Thyroid gland (tissue), 4 donors: ENCODE data around the gene MAN2C1.
A peak's percentile ranks its signal among the peaks of the same experiment; 100 is the strongest.

ENCODE experiments used
- CTCF ChIP-seq, 6 experiments: fragments of 200-600 bp in 3 of 6; fragments of 450-650 bp in 3 of 6; sonication (generic) in 3 of 6; IDR thresholded peaks; one replicate each; pipeline ENCODE4 v1.5.1; 2016 to 2019; ENCODE audit warnings: antibody characterized with exemption in 6 of 6, mild to moderate bottlenecking in 2 of 6, inconsistent platforms in 1 of 6, moderate library complexity in 1 of 6
- POLR2A ChIP-seq, 2 donors: fragments of 450-650 bp; IDR thresholded peaks; one replicate each; pipeline ENCODE4 v1.6.1; 2017; ENCODE audit warnings: antibody characterized with exemption in 2 of 2, mild to moderate bottlenecking in 2 of 2, moderate library complexity in 1 of 2

- peak in 2 of 6 experiments; percentile 13 to 31 for TF ChIP-seq CTCF (IDR thresholded peaks at IDR 0.05)
- TF ChIP-seq POLR2A (IDR thresholded peaks at IDR 0.05): no peak
Measured at GRCh38 chr15:75307778-75308390, 60.5 kb downstream of the MAN2C1 start.
